Measurements from ENCODE around the gene SLC6A20.

DNA sequence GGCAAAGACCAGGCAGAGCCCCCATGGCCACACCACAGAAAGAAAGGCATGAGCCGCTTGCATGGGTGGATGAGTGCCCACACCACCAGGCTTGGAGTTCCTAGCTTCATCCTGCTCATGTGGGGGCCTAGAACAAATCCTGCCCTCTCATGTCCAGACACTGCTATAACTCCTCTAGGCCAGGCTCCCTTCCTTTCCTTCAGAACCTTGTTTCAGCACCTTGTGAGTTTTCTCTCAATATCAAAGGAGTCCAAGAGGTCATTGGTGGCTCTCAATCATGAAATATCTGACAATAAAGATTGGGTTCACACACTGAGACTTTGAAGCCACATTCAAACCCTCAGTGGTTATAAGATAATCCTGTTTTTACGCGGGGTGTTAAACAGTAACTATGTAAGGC is 12.7 kb downstream of the SLC6A20 start:
- TF ChIP-seq, protein P1, sequence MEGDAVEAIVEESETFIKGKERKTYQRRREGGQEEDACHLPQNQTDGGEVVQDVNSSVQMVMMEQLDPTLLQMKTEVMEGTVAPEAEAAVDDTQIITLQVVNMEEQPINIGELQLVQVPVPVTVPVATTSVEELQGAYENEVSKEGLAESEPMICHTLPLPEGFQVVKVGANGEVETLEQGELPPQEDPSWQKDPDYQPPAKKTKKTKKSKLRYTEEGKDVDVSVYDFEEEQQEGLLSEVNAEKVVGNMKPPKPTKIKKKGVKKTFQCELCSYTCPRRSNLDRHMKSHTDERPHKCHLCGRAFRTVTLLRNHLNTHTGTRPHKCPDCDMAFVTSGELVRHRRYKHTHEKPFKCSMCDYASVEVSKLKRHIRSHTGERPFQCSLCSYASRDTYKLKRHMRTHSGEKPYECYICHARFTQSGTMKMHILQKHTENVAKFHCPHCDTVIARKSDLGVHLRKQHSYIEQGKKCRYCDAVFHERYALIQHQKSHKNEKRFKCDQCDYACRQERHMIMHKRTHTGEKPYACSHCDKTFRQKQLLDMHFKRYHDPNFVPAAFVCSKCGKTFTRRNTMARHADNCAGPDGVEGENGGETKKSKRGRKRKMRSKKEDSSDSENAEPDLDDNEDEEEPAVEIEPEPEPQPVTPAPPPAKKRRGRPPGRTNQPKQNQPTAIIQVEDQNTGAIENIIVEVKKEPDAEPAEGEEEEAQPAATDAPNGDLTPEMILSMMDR (IDR thresholded peaks at IDR 0.05): no peak
- TF ChIP-seq EZH2 (IDR thresholded peaks at IDR 0.05): no peak

Data from neural progenitor cell (in vitro differentiated cells).